Naive thymus-derived CD8-positive, alpha-beta T cell (primary cell): ENCODE data around the gene PCDHA9. TPM values are rescaled to one million over a fixed set of nuclear protein-coding genes. Genes with fewer than 3 reads are reported as not detected.
A peak's percentile ranks its signal among the peaks of the same experiment; 100 is the strongest.
"Not testable (repeated sequence)": the region's sequence is repeated elsewhere in the genome, so short reads cannot be mapped to it uniquely, and the experiment has no call there.

ENCODE experiments used
- ATAC-seq, 2 donors: fragments of 150-1000 bp; cut with Tn5 transposase in 1 of 2; sonication (Bioruptor Pico), chemical (Tn5 transposase) in 1 of 2; 1 replicate in 1 of 2; 2 replicates in 1 of 2; pipeline ENCODE4 v1.10.0; 2021; ENCODE audit warnings: mild to moderate bottlenecking in 2 of 2, moderate library complexity in 2 of 2
- POLR2A ChIA-PET: fragments of 350-600 bp; sonication (Branson Sonifier 250); formaldehyde crosslinking; loops from one replicate; lab custom pipeline; 2021; ENCODE audit warnings: antibody characterized with exemption; lab: Charles Lee
- DNase-seq, 10 donors: peaks; one replicate each; pipeline versions ENCODE4 v3.0.0 to v3.0.0-alpha.2; 2020 to 2022
- H3K27ac Mint-ChIP-seq, 10 donors: one replicate each; pipeline ENCODE4 v1.8.0; 2020 to 2022; ENCODE audit warnings: mild to moderate bottlenecking in 10 of 10, mixed read lengths in 10 of 10, moderate library complexity in 4 of 10, inconsistent platforms in 1 of 10
- H3K27me3 Mint-ChIP-seq, 5 donors: one replicate each; pipeline ENCODE4 v1.8.0; 2021 to 2022; ENCODE audit warnings: mixed read lengths in 5 of 5
- H3K36me3 Mint-ChIP-seq, 3 donors: one replicate each; pipeline ENCODE4 v1.8.0; 2020 to 2022; ENCODE audit warnings: mixed read lengths in 3 of 3, mild to moderate bottlenecking in 2 of 3, inconsistent platforms in 1 of 3
- H3K4me1 Mint-ChIP-seq, 4 donors: one replicate each; pipeline ENCODE4 v1.8.0; 2021 to 2022; ENCODE audit warnings: mixed read lengths in 4 of 4
- H3K4me3 Mint-ChIP-seq, 10 donors: one replicate each; pipeline ENCODE4 v1.8.0; 2020 to 2022; ENCODE audit warnings: mild to moderate bottlenecking in 10 of 10, mixed read lengths in 10 of 10, moderate library complexity in 6 of 10, inconsistent platforms in 1 of 10
- H3K9me3 Mint-ChIP-seq, 9 donors: one replicate each; pipeline ENCODE4 v1.8.0; 2020 to 2022; ENCODE audit warnings: mixed read lengths in 9 of 9, mild to moderate bottlenecking in 3 of 9, inconsistent platforms in 1 of 9, moderate library complexity in 1 of 9
- polyA plus RNA-seq, 3 donors: library from polyadenylated mRNA; unstranded; fragments of 300-500 nt; fragmentation: Illumina TruSeq; gene quantifications; one replicate each; pipeline ENCODE4 v1.2.3, GENCODE V29; 2021
- total RNA-seq, 8 experiments: library from RNA in 2 of 8; stranded (reverse) in 2 of 8; gene quantifications; one replicate each; pipeline ENCODE4 v1.2.3 and lab custom pipeline; 2021 to 2026

The PCDHA9 gene
- total and polyA plus RNA-seq, 5 experiments from 2014 or later: not detected

DNA sequence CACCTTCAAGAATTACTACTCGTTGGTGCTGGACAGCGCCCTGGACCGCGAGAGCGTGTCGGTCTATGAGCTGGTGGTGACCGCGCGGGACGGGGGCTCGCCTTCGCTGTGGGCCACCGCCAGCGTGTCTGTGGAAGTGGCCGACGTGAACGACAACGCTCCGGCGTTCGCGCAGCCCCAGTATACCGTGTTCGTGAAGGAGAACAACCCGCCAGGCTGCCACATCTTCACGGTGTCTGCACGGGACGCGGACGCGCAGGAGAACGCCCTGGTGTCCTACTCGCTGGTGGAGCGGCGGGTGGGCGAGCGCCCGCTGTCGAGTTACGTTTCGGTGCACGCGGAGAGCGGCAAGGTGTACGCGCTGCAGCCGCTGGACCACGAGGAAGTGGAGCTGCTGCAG lies 25.2 kb upstream of the PCDHA9 start:
- Mint-ChIP-seq H3K36me3 (peaks cover 7 to 40% (median 13%) of the 10 kb centered on the region in 3 donors), H3K9me3 (peaks cover 16 to 55% (median 24%) of the 10 kb centered on the region in 9 donors), H3K27me3 (peaks cover 18 to 29% (median 26%) of the 10 kb centered on the region in 5 donors)
- H3K4me3 Mint-ChIP-seq, H3K4me1 Mint-ChIP-seq, DNase-seq, ATAC-seq, POLR2A ChIA-PET, H3K27ac Mint-ChIP-seq: not testable (repeated sequence)

DNA sequence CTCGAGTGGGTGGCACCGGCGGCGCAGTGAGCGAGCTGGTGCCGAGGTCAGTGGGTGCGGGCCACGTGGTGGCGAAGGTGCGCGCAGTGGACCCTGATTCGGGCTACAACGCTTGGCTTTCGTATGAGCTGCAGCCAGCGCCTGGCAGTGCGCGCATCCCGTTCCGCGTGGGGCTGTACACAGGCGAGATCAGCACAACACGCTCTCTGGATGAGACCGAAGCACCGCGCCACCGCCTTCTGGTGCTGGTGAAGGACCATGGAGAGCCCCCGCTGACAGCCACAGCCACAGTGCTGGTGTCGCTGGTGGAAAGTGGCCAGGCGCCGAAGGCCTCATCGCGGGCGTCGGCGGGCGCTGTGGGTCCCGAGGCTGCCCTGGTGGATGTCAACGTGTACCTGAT lies 24.7 kb upstream of the PCDHA9 start:
- peaks cover 16 to 55% (median 25%) of the 10 kb centered on the region in 9 donors for H3K9me3 Mint-ChIP-seq
- peaks cover 18 to 31% (median 29%) of the 10 kb centered on the region in 5 donors for H3K27me3 Mint-ChIP-seq
- DNase-seq (no peak), ATAC-seq (no peak)
- H3K36me3 Mint-ChIP-seq: peaks cover 7 to 39% (median 15%) of the 10 kb centered on the region in 3 donors
- POLR2A ChIA-PET: no interaction called here
- H3K4me1 Mint-ChIP-seq: no peaks in the 10 kb centered on the region
- H3K27ac Mint-ChIP-seq: no peak overlapping the region
- no peak overlapping the region for H3K4me3 Mint-ChIP-seq

DNA sequence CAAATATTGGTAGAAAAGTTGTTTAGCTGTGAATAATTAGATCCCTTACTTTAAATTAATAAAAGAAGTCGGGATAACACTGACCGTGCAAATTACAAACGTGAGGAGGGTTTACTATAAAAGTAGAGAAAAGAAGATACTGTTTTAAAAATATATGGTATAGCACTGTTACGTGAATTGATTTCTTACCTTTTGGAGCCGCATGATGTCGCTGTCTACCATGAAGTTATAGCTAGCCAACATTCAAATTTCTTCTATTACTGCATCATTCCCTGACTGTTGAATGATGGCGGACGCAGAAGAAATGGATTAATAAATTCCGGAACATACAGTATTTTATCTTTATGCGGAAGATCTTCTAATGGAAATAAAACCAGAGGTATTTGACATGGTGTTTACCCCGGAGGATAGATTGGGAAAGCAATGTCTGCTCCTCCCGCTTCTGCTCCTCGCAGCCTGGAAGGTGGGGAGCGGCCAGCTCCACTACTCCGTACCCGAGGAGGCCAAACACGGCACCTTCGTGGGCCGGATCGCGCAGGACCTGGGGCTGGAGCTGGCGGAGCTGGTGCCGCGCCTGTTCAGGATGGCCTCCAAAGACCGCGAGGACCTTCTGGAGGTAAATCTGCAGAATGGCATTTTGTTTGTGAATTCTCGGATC lies 20.3 kb upstream of the PCDHA9 start, which contains the start of gene PCDHA6:
PCDHA6 (plus strand) TSS at position 257 of the 658 bp plus-strand sequence; CDS start at position 389, 132 bp downstream.
- POLR2A ChIA-PET: no interaction called here
- no peak within 1 kb of the TSS for H3K27ac Mint-ChIP-seq
- H3K4me1 Mint-ChIP-seq: no peaks in the 10 kb centered on the region
- H3K27me3 Mint-ChIP-seq: peaks cover 28 to 53% (median 42%) of the 10 kb centered on the region in 5 donors
- peaks cover 13 to 69% (median 26%) of the 10 kb centered on the region in 9 donors for H3K9me3 Mint-ChIP-seq
- DNase-seq: no peak
- ATAC-seq: no peak
- H3K4me3 Mint-ChIP-seq: no peak within 1 kb of the TSS
- H3K36me3 Mint-ChIP-seq: peaks cover 15 to 48% (median 18%) of the 10 kb centered on the region in 3 donors

DNA sequence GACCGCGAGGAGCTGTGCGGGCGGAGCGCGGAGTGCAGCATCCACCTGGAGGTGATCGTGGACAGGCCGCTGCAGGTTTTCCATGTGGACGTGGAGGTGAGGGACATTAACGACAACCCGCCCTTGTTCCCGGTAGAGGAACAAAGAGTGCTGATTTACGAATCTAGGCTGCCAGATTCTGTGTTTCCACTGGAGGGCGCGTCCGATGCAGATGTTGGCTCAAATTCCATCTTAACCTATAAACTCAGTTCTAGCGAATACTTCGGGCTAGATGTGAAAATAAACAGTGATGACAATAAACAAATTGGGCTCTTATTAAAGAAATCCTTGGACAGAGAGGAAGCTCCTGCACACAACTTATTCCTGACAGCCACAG lies 19.8 kb upstream of the PCDHA9 start:
- H3K4me3 Mint-ChIP-seq: no peak overlapping the region
- POLR2A ChIA-PET: no interaction called here
- H3K4me1 Mint-ChIP-seq: no peaks in the 10 kb centered on the region
- H3K27me3 Mint-ChIP-seq: peaks cover 32 to 58% (median 46%) of the 10 kb centered on the region in 5 donors
- H3K36me3 Mint-ChIP-seq: peaks cover 17 to 51% (median 21%) of the 10 kb centered on the region in 3 donors
- ATAC-seq (no peak), DNase-seq (no peak)
- peaks cover 13 to 72% (median 30%) of the 10 kb centered on the region in 9 donors for H3K9me3 Mint-ChIP-seq
- H3K27ac Mint-ChIP-seq: no peak overlapping the region

DNA sequence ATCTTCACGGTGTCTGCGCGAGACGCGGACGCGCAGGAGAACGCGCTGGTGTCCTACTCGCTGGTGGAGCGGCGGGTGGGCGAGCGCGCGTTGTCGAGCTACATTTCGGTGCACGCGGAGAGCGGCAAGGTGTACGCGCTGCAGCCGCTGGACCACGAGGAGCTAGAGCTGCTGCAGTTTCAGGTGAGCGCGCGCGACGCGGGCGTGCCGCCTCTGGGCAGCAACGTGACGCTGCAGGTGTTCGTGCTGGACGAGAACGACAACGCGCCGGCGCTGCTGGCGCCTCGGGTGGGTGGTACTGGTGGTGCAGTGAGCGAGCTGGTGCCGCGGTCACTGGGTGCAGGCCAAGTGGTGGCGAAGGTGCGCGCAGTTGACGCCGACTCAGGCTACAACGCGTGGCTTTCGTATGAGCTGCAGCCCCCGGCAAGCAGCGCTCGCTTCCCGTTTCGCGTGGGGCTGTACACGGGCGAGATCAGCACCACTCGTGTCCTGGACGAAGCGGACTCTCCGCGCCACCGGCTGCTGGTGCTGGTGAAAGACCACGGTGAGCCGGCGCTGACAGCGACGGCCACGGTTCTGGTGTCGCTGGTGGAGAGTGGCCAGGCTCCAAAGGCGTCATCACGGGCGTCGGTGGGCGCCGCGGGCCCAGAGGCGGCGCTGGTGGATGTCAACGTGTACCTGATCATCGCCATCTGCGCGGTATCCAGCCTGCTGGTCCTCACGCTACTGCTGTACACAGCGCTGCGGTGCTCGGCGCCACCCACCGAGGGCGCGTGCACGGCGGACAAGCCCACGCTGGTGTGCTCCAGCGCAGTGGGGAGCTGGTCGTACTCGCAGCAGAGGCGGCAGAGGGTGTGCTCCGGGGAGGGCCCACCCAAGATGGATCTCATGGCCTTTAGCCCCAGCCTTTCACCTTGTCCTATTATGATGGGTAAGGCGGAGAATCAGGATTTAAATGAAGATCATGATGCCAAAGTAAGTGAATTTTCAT lies 18.4 kb upstream of the PCDHA9 start:
- ATAC-seq, H3K4me1 Mint-ChIP-seq, POLR2A ChIA-PET, H3K27ac Mint-ChIP-seq, DNase-seq, H3K4me3 Mint-ChIP-seq: not testable (repeated sequence)
- Mint-ChIP-seq H3K9me3 (peaks cover 16 to 78% (median 35%) of the 10 kb centered on the region in 9 donors), H3K36me3 (peaks cover 21 to 60% (median 28%) of the 10 kb centered on the region in 3 donors), H3K27me3 (peaks cover 38 to 70% (median 51%) of the 10 kb centered on the region in 5 donors)

DNA sequence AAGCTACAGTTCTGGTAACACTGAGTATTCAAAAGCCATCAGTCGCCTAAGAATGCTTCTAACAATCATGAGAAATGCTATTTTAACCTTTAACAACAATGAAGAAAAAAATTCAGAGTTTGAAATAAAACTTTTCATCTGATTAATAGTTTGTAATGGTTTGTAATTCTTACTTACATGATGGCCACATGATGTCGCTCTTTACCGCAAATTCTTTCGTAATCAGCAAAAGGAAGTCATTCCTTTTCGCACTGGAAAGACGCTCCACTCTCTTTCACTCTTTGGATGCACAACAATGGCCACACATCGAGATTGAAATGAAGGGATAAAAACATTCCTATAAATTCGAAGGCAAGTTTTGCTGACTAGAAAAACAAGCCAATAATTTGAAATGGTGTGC lies 14.2 kb upstream of the PCDHA9 start, which contains the start of gene PCDHA7:
PCDHA7 (plus strand) TSS at position 277 of the 400 bp plus-strand sequence; CDS start at position 392, 115 bp downstream.
- H3K27me3 Mint-ChIP-seq: peaks cover 23 to 61% (median 35%) of the 10 kb centered on the region in 5 donors
- no peak for ATAC-seq
- peaks cover 16 to 27% (median 17%) of the 10 kb centered on the region in 3 donors for H3K36me3 Mint-ChIP-seq
- no peak for DNase-seq
- H3K4me1 Mint-ChIP-seq: no peaks in the 10 kb centered on the region
- peaks cover 0 to 59% (median 25%) of the 10 kb centered on the region in 9 donors for H3K9me3 Mint-ChIP-seq
- POLR2A ChIA-PET: no interaction called here
- H3K4me3 Mint-ChIP-seq: no peak within 1 kb of the TSS
- H3K27ac Mint-ChIP-seq: no peak within 1 kb of the TSS

DNA sequence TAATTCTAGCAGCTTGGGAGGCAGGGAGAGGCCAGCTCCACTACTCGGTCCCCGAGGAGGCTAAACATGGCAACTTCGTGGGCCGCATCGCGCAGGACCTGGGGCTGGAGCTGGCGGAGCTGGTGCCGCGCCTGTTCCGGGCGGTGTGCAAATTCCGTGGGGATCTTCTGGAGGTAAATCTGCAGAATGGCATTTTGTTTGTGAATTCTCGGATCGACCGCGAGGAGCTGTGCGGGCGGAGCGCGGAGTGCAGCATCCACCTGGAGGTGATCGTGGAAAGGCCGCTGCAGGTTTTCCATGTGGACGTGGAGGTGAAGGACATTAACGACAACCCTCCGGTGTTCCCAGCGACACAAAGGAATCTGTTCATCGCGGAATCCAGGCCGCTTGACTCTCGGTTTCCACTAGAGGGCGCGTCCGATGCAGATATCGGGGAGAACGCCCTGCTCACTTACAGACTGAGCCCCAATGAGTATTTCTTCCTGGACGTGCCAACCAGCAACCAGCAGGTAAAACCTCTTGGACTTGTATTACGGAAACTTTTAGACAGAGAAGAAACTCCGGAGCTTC lies 13.7 kb upstream of the PCDHA9 start:
- H3K27ac Mint-ChIP-seq, ATAC-seq, H3K4me3 Mint-ChIP-seq, DNase-seq, H3K4me1 Mint-ChIP-seq, POLR2A ChIA-PET: not testable (repeated sequence)
- peaks cover 25 to 65% (median 38%) of the 10 kb centered on the region in 5 donors for H3K27me3 Mint-ChIP-seq
- H3K9me3 Mint-ChIP-seq: peaks cover 0 to 60% (median 23%) of the 10 kb centered on the region in 9 donors
- peaks cover 16 to 27% (median 17%) of the 10 kb centered on the region in 3 donors for H3K36me3 Mint-ChIP-seq

DNA sequence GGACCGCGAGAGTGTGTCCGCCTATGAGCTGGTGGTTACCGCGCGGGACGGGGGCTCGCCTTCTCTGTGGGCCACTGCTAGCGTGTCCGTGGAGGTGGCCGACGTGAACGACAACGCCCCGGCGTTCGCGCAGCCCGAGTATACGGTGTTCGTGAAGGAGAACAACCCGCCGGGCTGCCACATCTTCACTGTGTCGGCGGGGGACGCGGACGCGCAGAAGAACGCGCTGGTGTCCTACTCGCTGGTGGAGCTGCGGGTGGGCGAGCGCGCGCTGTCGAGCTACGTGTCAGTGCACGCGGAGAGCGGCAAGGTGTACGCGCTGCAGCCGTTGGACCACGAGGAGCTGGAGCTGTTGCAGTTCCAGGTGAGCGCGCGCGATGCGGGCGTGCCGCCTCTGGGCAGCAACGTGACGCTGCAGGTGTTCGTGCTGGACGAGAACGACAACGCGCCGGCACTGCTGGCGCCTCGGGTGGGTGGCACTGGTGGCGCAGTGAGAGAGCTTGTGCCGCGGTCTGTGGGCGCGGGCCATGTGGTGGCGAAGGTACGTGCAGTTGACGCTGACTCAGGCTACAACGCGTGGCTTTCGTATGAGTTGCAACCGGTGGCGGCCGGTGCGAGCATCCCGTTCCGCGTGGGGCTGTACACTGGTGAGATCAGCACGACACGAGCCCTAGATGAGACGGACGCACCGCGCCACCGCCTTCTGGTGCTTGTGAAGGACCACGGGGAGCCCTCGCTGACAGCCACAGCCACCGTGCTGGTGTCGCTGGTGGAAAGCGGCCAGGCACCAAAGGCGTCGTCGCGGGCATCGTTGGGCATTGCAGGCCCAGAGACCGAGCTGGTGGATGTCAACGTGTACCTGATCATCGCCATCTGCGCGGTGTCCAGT lies 12.3 kb upstream of the PCDHA9 start:
- H3K27ac Mint-ChIP-seq: no peak overlapping the region
- no peak overlapping the region for H3K4me3 Mint-ChIP-seq
- POLR2A ChIA-PET: no interaction called here
- H3K4me1 Mint-ChIP-seq: no peaks in the 10 kb centered on the region
- peaks cover 31 to 72% (median 44%) of the 10 kb centered on the region in 5 donors for H3K27me3 Mint-ChIP-seq
- ATAC-seq (no peak), DNase-seq (no peak)
- H3K9me3 Mint-ChIP-seq: peaks cover 0 to 67% (median 31%) of the 10 kb centered on the region in 9 donors
- H3K36me3 Mint-ChIP-seq: peaks cover 17 to 31% (median 23%) of the 10 kb centered on the region in 3 donors

DNA sequence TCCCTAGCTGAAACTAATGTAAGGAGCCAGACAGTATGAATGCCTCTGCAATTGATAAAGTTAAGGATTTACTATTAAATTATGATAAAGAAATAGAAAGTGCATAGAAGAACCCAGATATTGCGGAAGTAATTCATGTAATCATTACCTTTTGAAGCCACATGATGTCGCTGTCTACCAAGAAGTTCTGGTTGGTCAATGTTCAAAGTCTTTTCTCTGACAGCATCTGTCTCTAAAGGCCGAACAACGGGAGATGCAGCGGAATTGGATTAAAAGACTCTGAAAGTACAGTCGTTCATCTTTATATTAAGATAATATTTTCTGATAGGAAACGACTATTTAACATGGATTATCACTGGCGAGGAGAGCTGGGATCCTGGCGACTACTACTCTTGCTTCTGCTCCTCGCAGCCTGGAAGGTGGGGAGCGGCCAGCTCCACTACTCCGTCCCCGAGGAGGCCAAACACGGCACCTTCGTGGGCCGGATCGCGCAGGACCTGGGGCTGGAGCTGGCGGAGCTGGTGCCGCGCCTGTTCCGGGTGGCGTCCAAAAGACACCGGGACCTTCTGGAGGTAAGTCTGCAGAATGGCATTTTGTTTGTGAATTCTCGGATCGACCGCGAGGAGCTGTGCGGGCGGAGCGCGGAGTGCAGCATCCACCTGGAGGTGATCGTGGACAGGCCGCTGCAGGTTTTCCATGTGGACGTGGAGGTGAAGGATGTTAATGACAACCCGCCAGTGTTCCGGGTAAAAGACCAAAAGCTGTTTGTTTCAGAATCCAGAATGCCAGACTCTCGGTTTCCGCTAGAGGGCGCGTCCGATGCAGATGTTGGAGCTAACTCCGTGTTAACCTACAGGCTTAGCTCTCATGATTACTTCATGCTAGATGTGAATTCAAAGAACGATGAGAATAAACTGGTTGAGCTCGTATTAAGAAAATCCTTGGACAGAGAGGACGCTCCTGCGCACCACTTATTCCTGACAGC lies 6.9 kb upstream of the PCDHA9 start, which contains the start of gene PCDHA8:
PCDHA8 (plus strand) TSS at position 210 of the 985 bp plus-strand sequence; CDS start at position 345, 135 bp downstream.
- H3K4me3 Mint-ChIP-seq: peak within 1 kb of the TSS in 1 of 10 donors; percentile 2

DNA sequence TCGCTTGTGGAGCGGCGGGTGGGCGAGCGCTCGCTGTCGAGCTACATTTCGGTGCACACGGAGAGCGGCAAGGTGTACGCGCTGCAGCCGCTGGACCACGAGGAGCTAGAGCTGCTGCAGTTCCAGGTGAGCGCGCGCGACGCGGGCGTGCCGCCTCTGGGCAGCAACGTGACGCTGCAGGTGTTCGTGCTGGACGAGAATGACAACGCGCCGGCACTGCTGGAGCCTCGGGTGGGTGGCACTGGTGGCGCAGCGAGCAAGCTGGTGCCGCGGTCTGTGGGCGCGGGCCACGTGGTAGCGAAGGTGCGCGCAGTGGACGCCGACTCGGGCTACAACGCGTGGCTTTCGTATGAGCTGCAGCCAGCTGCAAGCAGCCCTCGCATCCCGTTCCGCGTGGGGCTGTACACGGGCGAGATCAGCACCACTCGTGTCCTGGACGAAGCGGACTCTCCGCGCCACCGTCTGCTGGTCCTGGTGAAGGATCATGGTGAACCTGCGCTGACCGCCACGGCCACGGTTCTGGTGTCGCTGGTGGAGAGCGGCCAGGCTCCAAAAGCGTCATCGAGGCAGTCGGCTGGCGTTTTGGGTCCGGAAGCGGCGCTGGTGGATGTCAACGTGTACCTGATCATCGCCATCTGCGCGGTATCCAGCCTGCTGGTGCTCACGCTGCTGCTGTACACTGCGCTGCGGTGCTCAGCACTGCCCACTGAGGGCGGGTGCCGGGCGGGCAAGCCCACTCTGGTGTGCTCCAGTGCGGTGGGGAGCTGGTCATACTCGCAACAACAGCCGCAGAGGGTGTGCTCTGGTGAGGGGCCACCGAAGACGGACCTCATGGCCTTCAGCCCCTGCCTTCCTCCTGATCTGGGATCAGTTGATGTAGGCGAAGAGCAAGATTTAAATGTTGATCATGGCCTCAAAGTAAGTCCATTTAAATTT lies 5.1 kb upstream of the PCDHA9 start:
- POLR2A ChIA-PET: no interaction called here
- Mint-ChIP-seq H3K9me3 (peaks cover 0 to 48% (median 27%) of the 10 kb centered on the region in 9 donors), H3K27me3 (peaks cover 23 to 42% (median 27%) of the 10 kb centered on the region in 5 donors), H3K4me3 (no peak overlapping the region), H3K27ac (no peak overlapping the region), H3K4me1 (no peaks in the 10 kb centered on the region), H3K36me3 (peaks cover 7 to 28% (median 19%) of the 10 kb centered on the region in 3 donors)
- ATAC-seq (no peak), DNase-seq (no peak)

More for the DNA sequence above, 6.9 kb upstream of the PCDHA9 start, which contains the start of gene PCDHA8:
- no peak for DNase-seq
- peaks cover 0 to 49% (median 18%) of the 10 kb centered on the region in 9 donors for H3K9me3 Mint-ChIP-seq
- POLR2A ChIA-PET: no interaction called here
- no peak for ATAC-seq
- H3K27me3 Mint-ChIP-seq: peaks cover 13 to 38% (median 24%) of the 10 kb centered on the region in 5 donors
- peak within 1 kb of the TSS in 1 of 10 donors; percentile 53 for H3K27ac Mint-ChIP-seq
- H3K36me3 Mint-ChIP-seq: peaks cover 10 to 22% (median 10%) of the 10 kb centered on the region in 3 donors
- no peaks in the 10 kb centered on the region for H3K4me1 Mint-ChIP-seq
